ELR (cell line): ENCODE measurements around the gene TPI1.
A peak's percentile ranks its signal among the peaks of the same experiment; 100 is the strongest.

Experiments
- DNase-seq: peaks from one replicate; pipeline ENCODE4 v3.0.0-alpha.2; 2015; ENCODE audit warnings: low read depth

Gene TPI1

GRCh38 chr12:6828781-6829535, 38.4 kb upstream of the TPI1 start:
- peak; percentile 56 for DNase-seq

- DNase-seq, result peak; percentile 66
These were observed 37.7 kb upstream of the TPI1 start for GRCh38 chr12:6829536-6830220.

GRCh38 chr12:6830286-6830890, 36.9 kb upstream of the TPI1 start:
- DNase-seq, result no peak

GRCh38 chr12:6830999-6831398, 36.3 kb upstream of the TPI1 start:
- no peak for DNase-seq

GRCh38 chr12:6831450-6831995, 35.8 kb upstream of the TPI1 start:
- no peak for DNase-seq

- no peak for DNase-seq
These were observed 35.2 kb upstream of the TPI1 start for GRCh38 chr12:6832125-6832524.

GRCh38 chr12:6833189-6833890, 34.0 kb upstream of the TPI1 start:
- DNase-seq, result no peak

- no peak for DNase-seq
These were observed 33.1 kb upstream of the TPI1 start for GRCh38 chr12:6834254-6834653.

- DNase-seq, result no peak
These were observed 32.5 kb upstream of the TPI1 start for GRCh38 chr12:6834873-6835272.

- DNase-seq, result no peak
These were observed 30.5 kb upstream of the TPI1 start for GRCh38 chr12:6836851-6837250.

GRCh38 chr12:6837370-6838060, 29.8 kb upstream of the TPI1 start:
- DNase-seq, result no peak

- no peak for DNase-seq
These were observed 28.5 kb upstream of the TPI1 start for GRCh38 chr12:6838854-6839253.

GRCh38 chr12:6839482-6840201, 27.7 kb upstream of the TPI1 start:
- no peak for DNase-seq

- DNase-seq, result no peak
These were observed 27.0 kb upstream of the TPI1 start for GRCh38 chr12:6840330-6840729.

- no peak for DNase-seq
These were observed 26.4 kb upstream of the TPI1 start, which contains the start of gene GNB3 for GRCh38 chr12:6840761-6841515. Gene GNB3 (plus strand): TSS chr12:6840925. CDS start chr12:6841288, 363 bp downstream.

GRCh38 chr12:6842075-6842474, 25.3 kb upstream of the TPI1 start:
- no peak for DNase-seq

GRCh38 chr12:6843118-6843902, 24.0 kb upstream of the TPI1 start:
- DNase-seq, result no peak

GRCh38 chr12:6845395-6845794, 21.9 kb upstream of the TPI1 start:
- DNase-seq, result no peak

- no peak for DNase-seq
These were observed 20.9 kb upstream of the TPI1 start for GRCh38 chr12:6846316-6846869.
